LNCaP clone FGC (cell line): Measurements from ENCODE around the gene HS6ST1.

Source experiments
- DNase-seq: peaks from one replicate; pipeline ENCODE4 v3.0.0-alpha.2; 2011; ENCODE audit warnings: low read depth
- H3K4me3 ChIP-seq: 2 replicates; pipeline ENCODE4 v1.5.1; 2011; ENCODE audit warnings: mild to moderate bottlenecking, low read depth, low read length, control low read depth
- CTCF ChIP-seq: IDR thresholded peaks from 2 replicates; pipeline ENCODE4 v1.5.1; 2012; ENCODE audit warnings: mild to moderate bottlenecking; ENCODE audit not compliant: control insufficient read depth, insufficient read depth; ENCODE audit errors: extremely low read depth

Gene HS6ST1

GRCh38 chr2:128362889-128363228 lies 44.2 kb upstream of the HS6ST1 start:
- no peak for TF ChIP-seq CTCF
- no peak for DNase-seq
- H3K4me3 ChIP-seq, result no peak overlapping the region

DNA sequence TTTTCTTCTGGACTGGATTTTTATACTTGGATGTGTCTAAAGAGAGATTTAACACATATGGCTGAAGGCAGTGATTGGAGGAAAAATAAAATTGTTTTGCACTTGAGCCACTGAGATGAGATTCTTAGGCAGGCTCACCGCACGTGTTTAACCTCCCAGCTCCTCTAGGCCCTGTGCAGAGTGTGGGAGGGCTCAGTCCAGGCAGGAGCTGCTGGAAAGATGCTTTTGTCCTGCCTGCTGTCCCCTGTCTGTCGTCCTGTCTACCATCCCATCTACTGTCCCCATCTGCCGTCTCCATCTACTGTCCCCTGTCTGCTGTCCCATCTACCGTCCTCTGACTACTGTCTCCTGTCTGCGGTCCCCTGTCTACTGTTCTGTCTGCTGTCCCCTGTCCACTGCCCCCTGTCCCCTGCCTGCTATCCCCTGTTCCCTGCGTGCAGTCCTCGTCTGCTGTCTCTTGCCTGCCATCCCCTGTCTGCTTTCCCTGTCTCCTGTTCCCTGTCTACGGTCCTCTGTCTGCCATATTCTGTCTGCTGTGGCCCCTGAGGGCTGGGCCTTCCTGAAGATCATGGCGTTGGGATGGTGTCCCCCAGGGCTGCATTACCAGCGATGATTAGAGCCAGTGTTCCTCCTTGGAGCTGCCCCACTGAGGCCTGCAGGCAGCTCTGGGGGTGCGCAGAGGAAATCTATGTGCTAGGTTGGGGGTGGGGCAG lies 43.7 kb upstream of the HS6ST1 start:
- no peak for TF ChIP-seq CTCF
- no peak for DNase-seq
- H3K4me3 ChIP-seq, result no peak overlapping the region

- no peak for DNase-seq
- H3K4me3 ChIP-seq, result no peak overlapping the region
- TF ChIP-seq CTCF, result no peak
Measured at GRCh38 chr2:128361376-128362131, 42.9 kb upstream of the HS6ST1 start.

GRCh38 chr2:128360711-128361110 lies 42.0 kb upstream of the HS6ST1 start:
- no peak for DNase-seq
- no peak for TF ChIP-seq CTCF
- no peak overlapping the region for H3K4me3 ChIP-seq

DNA sequence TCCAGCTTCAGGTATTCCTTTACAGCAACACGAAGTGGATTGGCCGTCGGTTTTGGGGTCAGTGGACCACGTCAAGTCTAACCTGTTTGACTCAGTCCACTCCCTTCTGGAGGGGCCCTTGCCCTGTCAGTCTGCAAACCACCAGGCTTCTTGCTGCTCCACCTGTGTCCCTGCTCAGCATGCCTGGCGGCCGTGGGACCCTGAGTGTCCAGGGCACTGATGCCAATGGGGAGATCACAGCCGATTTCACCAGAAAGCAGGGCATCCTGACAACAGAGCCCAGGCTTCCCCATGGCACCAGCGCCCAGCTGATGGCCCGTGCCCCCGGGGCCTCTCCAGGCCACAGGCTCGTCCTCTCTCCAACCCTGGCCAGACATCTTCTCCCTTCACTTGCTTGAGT lies 41.2 kb upstream of the HS6ST1 start:
- no peak overlapping the region for H3K4me3 ChIP-seq
- no peak for DNase-seq
- no peak for TF ChIP-seq CTCF

GRCh38 chr2:128358941-128359731 lies 40.5 kb upstream of the HS6ST1 start:
- H3K4me3 ChIP-seq, result no peak overlapping the region
- DNase-seq, result no peak
- TF ChIP-seq CTCF, result no peak
